ENCODE measurements around the gene ANO3.

DNA sequence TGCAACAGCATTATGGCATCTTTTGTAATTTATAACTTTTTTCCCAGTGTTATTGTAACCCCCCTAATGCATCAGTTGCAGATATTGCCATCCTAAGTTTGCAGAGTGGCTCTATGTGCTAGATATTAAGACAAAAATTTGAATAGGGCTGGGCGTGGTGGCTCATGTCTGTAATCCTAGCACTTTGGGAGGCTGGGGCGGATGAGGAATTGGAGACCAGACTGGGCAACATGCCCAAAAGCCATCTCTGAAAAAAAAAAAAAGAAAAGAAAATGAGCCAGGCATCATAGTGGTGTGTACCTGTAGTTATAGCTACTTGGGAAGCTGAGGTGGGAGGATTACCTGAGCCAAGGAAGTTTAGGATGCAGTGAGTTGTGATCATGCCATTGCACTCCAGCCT lies 290.3 kb downstream of the ANO3 start:
- TF ChIP-seq CTCF (IDR thresholded peaks at IDR 0.05) (no peak), EZH2 (IDR thresholded peaks at IDR 0.05; ENCODE audit: borderline replicate concordance, insufficient read depth, low read depth, low read length, poor library complexity, severe bottlenecking) (no peak)
